ENCODE measurements around the gene HS6ST3.

DNA sequence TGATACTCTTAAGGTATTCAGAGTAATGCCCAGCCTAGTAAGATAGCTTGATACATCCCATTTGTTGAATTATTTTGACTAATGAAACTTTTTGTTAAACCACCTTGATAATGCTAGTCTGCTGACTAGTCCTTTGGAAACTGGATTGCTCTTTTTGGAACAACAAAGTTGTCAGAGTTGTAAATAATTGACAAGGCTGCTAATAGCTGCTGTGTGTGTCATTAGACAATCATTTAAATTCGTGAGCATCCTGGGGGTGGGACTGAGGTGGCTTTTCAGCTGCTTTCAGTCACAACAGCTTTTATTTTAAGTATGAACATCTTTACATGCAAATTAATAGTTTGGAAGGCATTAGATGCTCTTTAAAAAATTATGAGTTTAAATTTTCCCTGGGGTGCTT lies 153.5 kb downstream of the HS6ST3 start:
- TF ChIP-seq, protein P1, sequence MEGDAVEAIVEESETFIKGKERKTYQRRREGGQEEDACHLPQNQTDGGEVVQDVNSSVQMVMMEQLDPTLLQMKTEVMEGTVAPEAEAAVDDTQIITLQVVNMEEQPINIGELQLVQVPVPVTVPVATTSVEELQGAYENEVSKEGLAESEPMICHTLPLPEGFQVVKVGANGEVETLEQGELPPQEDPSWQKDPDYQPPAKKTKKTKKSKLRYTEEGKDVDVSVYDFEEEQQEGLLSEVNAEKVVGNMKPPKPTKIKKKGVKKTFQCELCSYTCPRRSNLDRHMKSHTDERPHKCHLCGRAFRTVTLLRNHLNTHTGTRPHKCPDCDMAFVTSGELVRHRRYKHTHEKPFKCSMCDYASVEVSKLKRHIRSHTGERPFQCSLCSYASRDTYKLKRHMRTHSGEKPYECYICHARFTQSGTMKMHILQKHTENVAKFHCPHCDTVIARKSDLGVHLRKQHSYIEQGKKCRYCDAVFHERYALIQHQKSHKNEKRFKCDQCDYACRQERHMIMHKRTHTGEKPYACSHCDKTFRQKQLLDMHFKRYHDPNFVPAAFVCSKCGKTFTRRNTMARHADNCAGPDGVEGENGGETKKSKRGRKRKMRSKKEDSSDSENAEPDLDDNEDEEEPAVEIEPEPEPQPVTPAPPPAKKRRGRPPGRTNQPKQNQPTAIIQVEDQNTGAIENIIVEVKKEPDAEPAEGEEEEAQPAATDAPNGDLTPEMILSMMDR (IDR thresholded peaks at IDR 0.05): no peak
- TF ChIP-seq, protein P2, sequence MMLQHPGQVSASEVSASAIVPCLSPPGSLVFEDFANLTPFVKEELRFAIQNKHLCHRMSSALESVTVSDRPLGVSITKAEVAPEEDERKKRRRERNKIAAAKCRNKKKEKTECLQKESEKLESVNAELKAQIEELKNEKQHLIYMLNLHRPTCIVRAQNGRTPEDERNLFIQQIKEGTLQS (CRISPR knock-in tag; conservative IDR thresholded peaks at IDR 0.05): no peak
- TF ChIP-seq ELF4 (CRISPR knock-in tag; IDR thresholded peaks at IDR 0.05; ENCODE audit: low read depth) (no peak), SP1 (CRISPR knock-in tag; conservative IDR thresholded peaks at IDR 0.05) (no peak), ATF1 (CRISPR knock-in tag; IDR thresholded peaks at IDR 0.05) (no peak)

Measured in WTC11 (cell line).